K562 (cell line): ENCODE results near the gene SLC15A3. TPM values are rescaled to one million over a fixed set of nuclear protein-coding genes. Genes with fewer than 3 reads are reported as not detected.

Source experiments
- ATAC-seq: fragments of 200-7000 bp; cut with Tn5 transposase; 3 replicates; pipeline ENCODE4 v1.9.1; 2020; ENCODE audit warnings: moderate library complexity
- BruUV-seq: library from RNA; stranded (reverse); fragments of 400-500 nt; replicated peaks from 2 replicates; lab custom pipeline; 2021; lab: Mats Ljungman, UMichigan
- CTCF ChIA-PET: fragments of 300-600 bp; formaldehyde crosslinking; extraction: SDS; loops from one replicate; lab custom pipeline; 2021; ENCODE audit warnings: low intra/inter-chr PET ratio; lab: Yijun Ruan, JAX
- POLR2A ChIA-PET: fragments of 300-600, 350-650 bp; sonication (Branson Sonifier 250); formaldehyde crosslinking; extraction: SDS; loops from one replicate; lab custom pipeline; 2021; ENCODE audit warnings: antibody characterized with exemption, inconsistent platforms; lab: Yijun Ruan, JAX
- DNase-seq, 4 experiments: peaks; one replicate each; pipeline versions ENCODE4 v3.0.0 to v3.0.0-alpha.2; 2011 to 2018; ENCODE audit warnings: low spot score in 3 of 4, mixed read lengths in 3 of 4; ENCODE audit errors: extremely low read depth in 1 of 4
- FAIRE-seq: peaks from 2 replicates; lab custom pipeline; 2011; peaks lifted over from hg19 to GRCh38; lab: Jason Lieb, UNC
- H2AFZ ChIP-seq: 2 replicates; pipeline ENCODE4 v1.6.0; 2011; ENCODE audit warnings: low read depth, low read length, control low read depth, inconsistent platforms
- H3K27ac ChIP-seq: fragments of 200-600 bp; 3 replicates; pipeline ENCODE4 v1.8.0; 2011; ENCODE audit warnings: low read depth, mild to moderate bottlenecking, control low read depth, inconsistent platforms, low read length, moderate library complexity, mixed read lengths; ENCODE audit errors: extremely low read depth
- H3K27me3 ChIP-seq, 2 experiments: fragments of 300-600 bp in 1 of 2; 2 replicates in 1 of 2; 3 replicates in 1 of 2; pipeline versions ENCODE4 v1.6.0 to v1.8.0; 2011; ENCODE audit warnings: inconsistent platforms in 2 of 2, low read length in 2 of 2, mild to moderate bottlenecking in 1 of 2, mixed read lengths in 1 of 2, moderate library complexity in 1 of 2; ENCODE audit not compliant: control insufficient read depth in 2 of 2, insufficient read depth in 2 of 2
- H3K36me3 ChIP-seq: fragments of 300-600 bp; 3 replicates; pipeline ENCODE4 v1.8.0; 2011; ENCODE audit warnings: mild to moderate bottlenecking, low read length, inconsistent platforms; ENCODE audit not compliant: control insufficient read depth, insufficient read depth
- H3K4me1 ChIP-seq, 2 experiments: fragments of 200-600 bp in 1 of 2; replicated peaks in 1 of 2; 2 replicates in 1 of 2; 3 replicates in 1 of 2; pipeline versions ENCODE4 v1.5.1 to v1.8.0; 2011; ENCODE audit warnings: inconsistent platforms in 2 of 2, low read length in 2 of 2, mild to moderate bottlenecking in 1 of 2, mixed read lengths in 1 of 2, moderate library complexity in 1 of 2; ENCODE audit not compliant: control insufficient read depth in 2 of 2, insufficient read depth in 2 of 2
- H3K4me2 ChIP-seq: 2 replicates; pipeline ENCODE4 v1.6.1; 2011; ENCODE audit warnings: low read length, control low read depth, inconsistent platforms, mixed read lengths; ENCODE audit not compliant: insufficient read depth
- H3K4me3 ChIP-seq: fragments of 200-600 bp; sonication (generic), shearing (Covaris generic); 2 replicates; pipeline ENCODE4 v1.5.1; 2016; ENCODE audit warnings: control low read depth, inconsistent platforms
- H3K79me2 ChIP-seq: fragments of 200-600 bp; 3 replicates; pipeline ENCODE4 v1.8.0; 2011; ENCODE audit warnings: low read length, inconsistent platforms; ENCODE audit not compliant: control insufficient read depth, insufficient read depth
- H3K9ac ChIP-seq, 2 experiments: 2 replicates each; pipeline versions ENCODE4 v1.6.0 to v1.6.1; 2011; ENCODE audit warnings: low read depth in 2 of 2, low read length in 2 of 2, control low read depth in 1 of 2, inconsistent platforms in 1 of 2, mild to moderate bottlenecking in 1 of 2, mixed read lengths in 1 of 2; ENCODE audit not compliant: insufficient read depth in 1 of 2
- H3K9me1 ChIP-seq: one replicate; pipeline ENCODE4 v1.6.0; 2011; ENCODE audit warnings: inconsistent platforms, mild to moderate bottlenecking, low read length, moderate library complexity; ENCODE audit not compliant: control insufficient read depth, insufficient read depth
- H3K9me3 ChIP-seq: replicated peaks from 2 replicates; pipeline ENCODE4 v1.5.1; 2011; ENCODE audit warnings: low read depth, low read length, inconsistent platforms; ENCODE audit not compliant: control insufficient read depth, insufficient read depth
- H4K20me1 ChIP-seq: replicated peaks from 2 replicates; pipeline ENCODE4 v1.6.1; 2011; ENCODE audit warnings: low read length, inconsistent platforms, mixed read lengths; ENCODE audit not compliant: control insufficient read depth, insufficient read depth
- ATF6 ChIP-seq: sonication (generic); formaldehyde crosslinking; IDR thresholded peaks from 2 replicates; pipeline ENCODE4 v1.4.0; 2020; ENCODE audit warnings: mild to moderate bottlenecking, missing genetic modification reagents
- BRF1 ChIP-seq: IDR thresholded peaks from 3 replicates; pipeline ENCODE4 v1.6.1; 2011; ENCODE audit warnings: borderline replicate concordance, mild to moderate bottlenecking; ENCODE audit not compliant: insufficient read length; ENCODE audit errors: extremely low read depth
- KLF10 ChIP-seq: fragments of 250-450 bp; sonication (Bioruptor Pico); IDR thresholded peaks from 2 replicates; pipeline ENCODE4 v1.6.1; 2021; ENCODE audit warnings: matching md5 sums
- KLF6 ChIP-seq: fragments of 250-450 bp; sonication (Bioruptor Pico); IDR thresholded peaks from 2 replicates; pipeline ENCODE4 v1.4.0; 2020; ENCODE audit warnings: mild to moderate bottlenecking, moderate library complexity, borderline replicate concordance
- MBD2 ChIP-seq: sonication (generic); IDR thresholded peaks from 2 replicates; pipeline ENCODE4 v1.6.1; 2016; ENCODE audit warnings: low read depth, borderline replicate concordance
- NFXL1 ChIP-seq: fragments of 450-650 bp; formaldehyde crosslinking; IDR thresholded peaks from 2 replicates; pipeline ENCODE4 v1.4.0; 2021; ENCODE audit warnings: mild to moderate bottlenecking
- POLR3G ChIP-seq: IDR thresholded peaks from 2 replicates; pipeline ENCODE4 v1.6.1; 2011; ENCODE audit not compliant: insufficient read length, insufficient replicate concordance; ENCODE audit errors: extremely low read depth
- USF1 ChIP-seq: sonication (generic); formaldehyde crosslinking; IDR thresholded peaks from 2 replicates; pipeline ENCODE4 v1.9.0; 2022; ENCODE audit warnings: mild to moderate bottlenecking, missing genetic modification reagents
- WGBS: fragments of 100-300 bp; shearing (Covaris generic); methylation state at CpG from one replicate; pipeline ENCODE4 v1.1.6; 2016; ENCODE audit warnings: low coverage, mixed read lengths; ENCODE audit not compliant: insufficient coverage; ENCODE audit errors: missing lambda C conversion rate; 5-methylcytosine and 5-hydroxymethylcytosine counted together
- in situ Hi-C: fragments of 300-500 bp; cut with MboI; formaldehyde crosslinking; loops from 4 replicates; pipeline ENCODE4 v1.15.0; 2018; ENCODE audit warnings: inconsistent platforms, mixed read lengths
- intact Hi-C: fragments of 100-400 bp; cut with micrococcal nuclease; formaldehyde crosslinking; loops from 2 replicates; pipeline ENCODE4 v1.14.2; 2022
- polyA plus RNA-seq, 8 experiments: library from polyadenylated mRNA; depleted of rRNA in 4 of 8; stranded (reverse) in 5 of 8; unstranded in 3 of 8; fragments of >200 nt; fragmentation: Nextera tagmentation in 2 of 8; fragmentation: Illumina TruSeq in 1 of 8; extraction: Ambion mirVana in 2 of 8; extraction: Trizol in 1 of 8; gene quantifications; 2 replicates each; pipeline versions ENCODE4 v1.2.1 to v1.2.3, GENCODE V29; 2011 to 2014; ENCODE audit warnings: inconsistent platforms in 1 of 8, missing spikeins in 1 of 8
- total RNA-seq, 7 experiments: library from RNA; depleted of rRNA in 6 of 7; stranded (reverse); fragments of >200 nt in 6 of 7; fragmentation: Illumina TruSeq in 2 of 7; extraction: Trizol in 2 of 7; gene quantifications; 2 replicates each; pipeline versions ENCODE4 v1.2.1 to v1.2.3, GENCODE V29; 2011 to 2021; ENCODE audit warnings: low replicate concordance in 1 of 7
- TF ChIP-seq, protein P1 (sequence below): sonication (generic); IDR thresholded peaks from 2 replicates; pipeline ENCODE4 v1.6.1; 2016

Gene SLC15A3
- total and polyA plus RNA-seq, 9 of the 15 experiments (the other 6 are each of a cell fraction or from before 2014, with no cell fraction given) = 0.07 to 0.27 TPM; not detected in 7

DNA sequence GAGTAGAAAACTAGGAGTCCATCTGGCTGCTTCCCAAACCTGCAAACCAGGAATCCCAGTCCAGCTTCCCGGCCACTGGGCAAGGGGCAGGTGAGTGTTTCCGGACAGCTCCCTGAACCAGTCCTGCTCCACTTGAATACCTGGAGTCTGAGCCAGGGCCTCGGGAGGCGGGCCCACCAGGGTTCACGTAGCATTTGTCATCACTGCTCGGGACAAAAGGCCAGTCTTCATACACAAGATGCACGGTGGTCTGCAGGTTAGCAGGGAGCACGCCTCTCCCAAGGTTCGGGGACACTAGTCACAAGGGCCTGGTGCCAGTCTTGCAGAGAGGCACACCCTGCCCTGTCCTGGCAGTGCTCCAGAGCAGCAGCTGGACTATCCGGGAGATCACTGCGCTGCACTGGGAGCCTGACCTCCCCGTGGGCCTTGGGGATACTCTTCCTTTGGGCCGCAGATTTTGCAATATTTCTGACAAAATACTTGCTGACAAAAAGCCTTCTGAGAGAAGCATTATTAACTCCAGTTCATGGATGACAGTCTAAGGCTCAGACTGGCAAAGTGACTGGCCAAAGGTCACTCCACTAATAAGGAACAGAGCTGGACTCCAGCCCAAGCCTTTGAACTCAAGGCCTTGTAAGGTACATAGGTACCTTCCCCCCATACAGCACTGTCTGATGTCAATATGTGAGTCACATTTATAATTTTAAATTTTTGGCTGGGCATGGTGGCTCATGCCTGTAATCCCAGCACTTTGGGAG lies 44.6 kb upstream of the SLC15A3 start:
- Histone ChIP-seq H3K4me1 (peaks cover 0 to 6% of the 10 kb centered on the region in 2 experiments; a peak in 1 of 5 replicates), H3K27ac (no peak overlapping the region), H3K27me3 (peaks cover 33 to 56% of the 10 kb centered on the region in 2 experiments), H3K9me3 (no peaks in the 10 kb centered on the region), H3K9ac (no peak overlapping the region), H3K9me1 (no peaks in the 10 kb centered on the region), H3K4me3 (no peak overlapping the region), H3K36me3 (no peaks in the 10 kb centered on the region), H4K20me1 (peaks cover 4% of the 10 kb centered on the region; the same call in 1 of the 2 replicates), H3K79me2 (no peaks in the 10 kb centered on the region), H2AFZ (no peak overlapping the region), H3K4me2 (no peak overlapping the region)
- DNase-seq (no peak), FAIRE-seq (no peak), ATAC-seq (no peak)
- POLR2A ChIA-PET = no interaction called here
- CTCF ChIA-PET = interaction anchor here (0.5 kb wide), 1 partner anchor 827 kb away, joined by 8 read pairs; no protein-coding TSS in a partner anchor
- TF ChIP-seq MBD2 = no peak
- BruUV-seq = no TSS peak
- WGBS = 2% methylated on average over 12 of the region's 13 CpGs
- in situ Hi-C loops (no loop called here), intact Hi-C loops (no loop called here)

GRCh38 chr11:60995798-60996197 lies 43.8 kb upstream of the SLC15A3 start:
- 2% methylated on average over 7 of the region's 7 CpGs for WGBS
- H3K4me1 ChIP-seq = peaks cover 0 to 6% of the 10 kb centered on the region in 2 experiments; a peak in 1 of 5 replicates
- TF ChIP-seq NFXL1 (CRISPR knock-in tag) (no peak), ATF6 (CRISPR knock-in tag) (no peak), USF1 (CRISPR knock-in tag) (no peak), KLF6 (no peak), BRF1 (no peak), KLF10 (CRISPR knock-in tag) (no peak), POLR3G (no peak)
- TF ChIP-seq, protein P1, sequence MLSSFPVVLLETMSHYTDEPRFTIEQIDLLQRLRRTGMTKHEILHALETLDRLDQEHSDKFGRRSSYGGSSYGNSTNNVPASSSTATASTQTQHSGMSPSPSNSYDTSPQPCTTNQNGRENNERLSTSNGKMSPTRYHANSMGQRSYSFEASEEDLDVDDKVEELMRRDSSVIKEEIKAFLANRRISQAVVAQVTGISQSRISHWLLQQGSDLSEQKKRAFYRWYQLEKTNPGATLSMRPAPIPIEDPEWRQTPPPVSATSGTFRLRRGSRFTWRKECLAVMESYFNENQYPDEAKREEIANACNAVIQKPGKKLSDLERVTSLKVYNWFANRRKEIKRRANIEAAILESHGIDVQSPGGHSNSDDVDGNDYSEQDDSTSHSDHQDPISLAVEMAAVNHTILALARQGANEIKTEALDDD = no peak

More at GRCh38 chr11:60995798-60996197, 43.8 kb upstream of the SLC15A3 start:
- Histone ChIP-seq H3K9me1 (no peaks in the 10 kb centered on the region), H3K4me3 (no peak overlapping the region), H2AFZ (no peak overlapping the region), H3K4me2 (no peak overlapping the region), H3K9ac (no peak overlapping the region), H3K27ac (no peak overlapping the region), H3K27me3 (peaks cover 32 to 56% of the 10 kb centered on the region in 2 experiments), H4K20me1 (peaks cover 4% of the 10 kb centered on the region; the same call in 1 of the 2 replicates), H3K9me3 (no peaks in the 10 kb centered on the region), H3K79me2 (no peaks in the 10 kb centered on the region), H3K36me3 (no peaks in the 10 kb centered on the region)
- ChIA-PET CTCF (interaction anchor here (0.5 kb wide), 1 partner anchor 826 kb away, joined by 8 read pairs; no protein-coding TSS in a partner anchor), POLR2A (no interaction called here)
- in situ Hi-C loops = no loop called here
- no TSS peak for BruUV-seq
- no peak for FAIRE-seq
- no peak for DNase-seq
- ATAC-seq = no peak
- intact Hi-C loops = no loop called here
